HCT116 (cell line): ENCODE data around the gene DLD. TPM values are rescaled to one million over a fixed set of nuclear protein-coding genes. Genes with fewer than 3 reads are reported as not detected.
"Not testable (repeated sequence)": the region's sequence is repeated elsewhere in the genome, so short reads cannot be mapped to it uniquely, and the experiment has no call there.

Source experiments
- ATAC-seq: fragments of 200-7000 bp; cut with Tn5 transposase; 2 replicates; pipeline ENCODE4 v1.9.1; 2020; ENCODE audit warnings: mild to moderate bottlenecking, moderate library complexity
- BruUV-seq: library from RNA; stranded (reverse); fragments of 400-500 nt; replicated peaks from 2 replicates; lab custom pipeline; 2021; lab: Mats Ljungman, UMichigan
- CTCF ChIA-PET: fragments of 300-600 bp; sonication (Branson Sonifier 250); formaldehyde crosslinking; loops from one replicate; lab custom pipeline; 2021; ENCODE audit warnings: antibody characterized with exemption; lab: Charles Lee
- POLR2A ChIA-PET: fragments of 300-600, 350-600 bp; sonication (Branson Sonifier 250); formaldehyde crosslinking; loops from one replicate; lab custom pipeline; 2021; ENCODE audit warnings: antibody characterized with exemption; lab: Charles Lee
- RAD21 ChIA-PET, 2 experiments: fragments of 300-600 bp; sonication (Branson Sonifier 250); formaldehyde crosslinking; loops; one replicate each; lab custom pipeline; 2023; ENCODE audit warnings: low total read pairs in 2 of 2; ENCODE audit not compliant: uncharacterized antibody in 2 of 2, unreplicated experiment in 2 of 2, low non-redundant PET in 1 of 2; lab: Charles Lee
- DNase-seq: peaks from one replicate; pipeline ENCODE4 v3.0.0-alpha.2; 2010; ENCODE audit warnings: low read depth, low spot score
- H2AFZ ChIP-seq: fragments of 200-600 bp; shearing (Covaris generic), sonication (generic); 2 replicates; pipeline ENCODE4 v1.6.1; 2017; ENCODE audit warnings: low read depth, mixed run types, mixed read lengths, antibody characterized with exemption, low read length; ENCODE audit not compliant: poor library complexity, severe bottlenecking
- H3K27ac ChIP-seq: 2 replicates; pipeline ENCODE4 v1.5.1; 2012; ENCODE audit warnings: low read depth, low read length
- H3K27me3 ChIP-seq: fragments of 200-600 bp; sonication (generic); 2 replicates; pipeline ENCODE4 v1.6.1; 2016; ENCODE audit warnings: mixed run types, low read length, mixed read lengths; ENCODE audit not compliant: insufficient read depth
- H3K36me3 ChIP-seq, 2 experiments: fragments of 200-500 bp in 1 of 2; fragments of 200-600 bp in 1 of 2; sonication (Bioruptor generic) in 1 of 2; sonication (generic) in 1 of 2; 2 replicates each; pipeline versions ENCODE4 v1.5.1 to v1.6.1; 2014 to 2016; ENCODE audit warnings: low read length in 2 of 2, inconsistent platforms in 1 of 2, mixed read lengths in 1 of 2, mixed run types in 1 of 2; ENCODE audit not compliant: insufficient read depth in 2 of 2, control insufficient read depth in 1 of 2
- H3K4me1 ChIP-seq, 2 experiments: fragments of 200-600 bp in 1 of 2; sonication (generic) in 1 of 2; 2 replicates each; pipeline versions ENCODE4 v1.5.1 to v1.6.1; 2012 to 2017; ENCODE audit warnings: low read length in 2 of 2, inconsistent platforms in 1 of 2, mild to moderate bottlenecking in 1 of 2, mixed read lengths in 1 of 2, mixed run types in 1 of 2, moderate library complexity in 1 of 2; ENCODE audit not compliant: insufficient read depth in 2 of 2, control insufficient read depth in 1 of 2
- H3K4me2 ChIP-seq: fragments of 200-600 bp; sonication (generic); 2 replicates; pipeline ENCODE4 v1.6.1; 2017; ENCODE audit warnings: mixed run types, low read length, mixed read lengths
- H3K4me3 ChIP-seq, 2 experiments: fragments of 200-600 bp in 1 of 2; sonication (generic) in 1 of 2; replicated peaks in 1 of 2; 2 replicates each; pipeline ENCODE4 v1.5.1; 2011 to 2016; ENCODE audit warnings: low read length in 2 of 2, control low read depth in 1 of 2, low read depth in 1 of 2, mild to moderate bottlenecking in 1 of 2, mixed read lengths in 1 of 2, mixed run types in 1 of 2
- H3K79me2 ChIP-seq: fragments of 200-600 bp; sonication (generic); 2 replicates; pipeline ENCODE4 v1.6.1; 2017; ENCODE audit warnings: mild to moderate bottlenecking, mixed run types, low read length, moderate library complexity, mixed read lengths; ENCODE audit not compliant: insufficient read depth
- H3K9ac ChIP-seq: fragments of 200-600 bp; sonication (generic); 2 replicates; pipeline ENCODE4 v1.6.1; 2016; ENCODE audit warnings: low read length, mixed read lengths
- H3K9me2 ChIP-seq: fragments of 200-600 bp; sonication (generic), shearing (Covaris generic); 2 replicates; pipeline ENCODE4 v1.6.1; 2017; ENCODE audit warnings: mixed run types, mild to moderate bottlenecking, moderate library complexity; ENCODE audit not compliant: insufficient read depth
- H3K9me3 ChIP-seq, 2 experiments: fragments of 200-500 bp in 1 of 2; fragments of 200-600 bp in 1 of 2; sonication (Bioruptor generic) in 1 of 2; sonication (generic) in 1 of 2; 2 replicates each; pipeline ENCODE4 v1.6.1; 2014 to 2017; ENCODE audit warnings: low read length in 2 of 2, mixed read lengths in 2 of 2, inconsistent platforms in 1 of 2, low read depth in 1 of 2, mild to moderate bottlenecking in 1 of 2, mixed run types in 1 of 2, moderate library complexity in 1 of 2; ENCODE audit not compliant: control insufficient read depth in 1 of 2, insufficient read depth in 1 of 2
- H4K20me1 ChIP-seq: fragments of 200-600 bp; sonication (generic), shearing (Covaris generic); 2 replicates; pipeline ENCODE4 v1.6.1; 2017; ENCODE audit warnings: mixed run types, mild to moderate bottlenecking, moderate library complexity; ENCODE audit not compliant: insufficient read depth
- EZH2phosphoT487 ChIP-seq: fragments of 200-600 bp; IDR thresholded peaks from 2 replicates; pipeline ENCODE4 v1.6.1; 2018; ENCODE audit warnings: antibody characterized with exemption, borderline replicate concordance
- SP1 ChIP-seq: IDR thresholded peaks from 2 replicates; pipeline ENCODE4 v1.6.1; 2012; ENCODE audit warnings: low read depth
- YY1 ChIP-seq: IDR thresholded peaks from 2 replicates; pipeline ENCODE4 v1.6.1; 2011; ENCODE audit warnings: low read length, low read depth, moderate library complexity, mild to moderate bottlenecking; ENCODE audit not compliant: insufficient replicate concordance; ENCODE audit errors: extremely low read depth
- intact Hi-C: fragments of 100-400 bp; cut with micrococcal nuclease; formaldehyde crosslinking; loops from 2 replicates; pipeline ENCODE4 v1.10.0; 2022
- total RNA-seq: library from RNA; stranded (reverse); gene quantifications from one replicate; pipeline ENCODE4 v1.2.1, GENCODE V29; 2021; ENCODE audit not compliant: unreplicated experiment
- TF ChIP-seq, protein P1 (sequence below): IDR thresholded peaks from 2 replicates; pipeline ENCODE4 v1.6.1; 2012

Gene DLD
- total RNA-seq, 1 experiment from 2014 or later, result 104 TPM

DNA sequence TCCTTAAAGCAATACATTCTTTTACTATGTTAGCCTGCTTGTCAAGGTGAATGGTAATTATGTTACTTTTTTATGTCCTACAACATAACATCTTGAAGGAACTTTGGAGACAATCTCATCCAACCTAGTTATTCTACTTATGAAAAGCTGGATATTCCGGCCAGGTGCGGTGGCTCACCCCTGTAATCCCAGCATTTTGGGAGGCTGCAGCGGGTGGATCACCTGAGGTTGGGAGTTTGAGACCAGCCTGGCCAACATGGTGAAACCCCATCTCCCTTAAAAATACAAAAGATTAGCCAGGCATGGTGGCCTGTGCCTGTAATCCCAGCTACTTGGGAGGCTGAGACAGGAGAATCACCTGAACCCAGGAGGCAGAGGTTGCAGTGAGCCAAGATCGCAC is 66.0 kb downstream of the DLD start:
- H3K27ac ChIP-seq, H3K9me3 ChIP-seq, H2AFZ ChIP-seq, H3K9ac ChIP-seq, H3K4me3 ChIP-seq, H4K20me1 ChIP-seq, H3K4me2 ChIP-seq, H3K27me3 ChIP-seq, H3K79me2 ChIP-seq, POLR2A ChIA-PET, ATAC-seq, H3K9me2 ChIP-seq, intact Hi-C loops, CTCF ChIA-PET, DNase-seq, RAD21 ChIA-PET, H3K4me1 ChIP-seq, BruUV-seq: not testable (repeated sequence)
- peaks cover 0 to 22% of the 10 kb centered on the region in 2 experiments; a peak in 2 of 4 replicates for H3K36me3 ChIP-seq

DNA sequence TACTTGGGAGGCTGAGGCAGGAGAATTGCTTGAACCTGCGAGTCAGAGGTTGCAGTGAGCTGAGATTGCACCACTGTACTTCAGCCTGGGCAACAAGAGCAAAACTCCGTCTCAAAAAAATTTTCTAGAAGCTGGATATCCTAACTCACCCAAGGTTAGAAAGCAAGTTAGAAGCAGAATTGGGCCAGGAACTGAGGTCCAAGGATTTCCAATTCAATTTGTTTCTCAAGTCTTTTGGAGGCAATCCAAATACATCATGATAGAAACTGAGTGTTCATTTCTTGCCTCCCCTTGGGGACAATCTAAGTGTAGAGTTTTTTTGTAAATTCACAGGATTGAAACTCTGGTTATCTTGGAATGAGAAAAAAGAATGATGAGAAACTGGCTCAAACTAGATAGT is 66.5 kb downstream of the DLD start:
- ChIA-PET POLR2A (no interaction called here), CTCF (no interaction called here), RAD21 (no interaction called here)
- Histone ChIP-seq H4K20me1 (no peaks in the 10 kb centered on the region), H3K27me3 (no peaks in the 10 kb centered on the region), H3K27ac (no peak overlapping the region), H3K9me2 (no peaks in the 10 kb centered on the region), H2AFZ (no peak overlapping the region), H3K4me2 (no peak overlapping the region), H3K79me2 (no peaks in the 10 kb centered on the region), H3K9ac (no peak overlapping the region), H3K4me3 (no peak overlapping the region), H3K36me3 (peaks cover 0 to 22% of the 10 kb centered on the region in 2 experiments; a peak in 2 of 4 replicates), H3K4me1 (peaks cover 0 to 3% of the 10 kb centered on the region in 2 experiments; a peak in 2 of 4 replicates), H3K9me3 (no peaks in the 10 kb centered on the region)
- ATAC-seq, result no peak
- TF ChIP-seq EZH2phosphoT487 (no peak), YY1 (no peak), SP1 (no peak)
- TF ChIP-seq, protein P1, sequence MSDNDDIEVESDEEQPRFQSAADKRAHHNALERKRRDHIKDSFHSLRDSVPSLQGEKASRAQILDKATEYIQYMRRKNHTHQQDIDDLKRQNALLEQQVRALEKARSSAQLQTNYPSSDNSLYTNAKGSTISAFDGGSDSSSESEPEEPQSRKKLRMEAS, result no peak
- intact Hi-C loops, result no loop called here
- BruUV-seq, result no TSS peak
- no peak for DNase-seq
